HG03460 (cell line): ENCODE measurements around the gene PID1.

Experiments used
- ATAC-seq: cut with Tn5 transposase; IDR thresholded peaks from one replicate; pipeline ENCODE4 v1.9.1; 2021; ENCODE audit not compliant: unreplicated experiment

PID1 gene

DNA sequence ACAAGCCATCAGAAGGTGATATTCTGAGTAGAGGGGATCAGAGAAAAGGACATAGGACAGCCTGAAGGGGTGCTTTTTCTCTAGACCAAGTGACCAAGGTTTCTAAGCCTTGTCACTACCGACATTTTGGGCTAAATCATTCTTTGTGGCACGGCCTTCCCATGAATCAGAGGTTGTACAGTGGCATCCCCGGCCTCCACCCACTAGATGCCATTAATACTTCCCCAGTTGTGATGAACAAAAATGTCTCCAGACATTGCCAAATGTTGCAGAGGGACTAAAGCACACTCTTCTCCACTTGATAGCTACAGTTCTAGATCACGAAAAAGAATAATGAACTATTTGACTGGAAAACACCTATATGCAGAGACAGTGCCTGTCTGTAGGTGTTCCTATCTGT is 143.6 kb downstream of the PID1 start:
- ATAC-seq, result no peak

DNA sequence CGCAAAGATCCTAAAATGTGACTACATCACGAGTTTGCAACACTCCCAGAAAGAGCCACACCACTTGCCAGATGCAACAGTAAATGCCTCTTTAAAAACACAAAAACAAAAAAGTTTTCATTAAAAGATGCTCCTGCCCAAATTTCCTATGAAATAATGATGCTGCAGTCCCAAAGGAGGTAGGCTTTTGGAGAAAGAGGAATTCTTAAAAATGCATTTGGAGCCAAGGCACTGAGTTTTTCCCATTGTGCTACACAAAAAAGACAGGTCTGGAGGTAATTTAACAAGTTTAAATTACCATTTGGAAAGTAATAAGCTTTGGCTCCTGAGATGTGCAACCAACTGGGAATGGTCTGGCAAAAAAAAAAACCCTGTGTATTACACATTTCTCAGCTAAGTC is 145.0 kb downstream of the PID1 start:
- ATAC-seq, result no peak

DNA sequence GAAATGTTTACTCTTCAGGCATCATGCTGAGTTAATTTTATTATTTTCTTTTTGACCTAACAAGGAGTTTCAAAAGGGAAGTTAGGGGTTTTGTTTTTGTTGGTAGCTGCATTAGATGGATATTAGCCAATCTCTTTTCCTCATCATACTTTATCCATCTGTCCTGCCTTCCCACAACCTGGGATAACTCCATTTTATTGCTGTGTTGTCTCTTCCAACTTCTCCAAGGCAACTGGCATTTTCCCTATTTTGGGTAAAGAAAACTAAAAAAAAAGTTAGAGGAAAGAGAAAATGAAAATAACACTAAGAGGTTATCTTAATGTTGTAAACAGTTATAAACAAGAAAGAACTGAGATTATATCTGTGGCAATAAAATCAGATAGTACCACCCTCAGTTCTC is 147.0 kb downstream of the PID1 start:
- no peak for ATAC-seq

DNA sequence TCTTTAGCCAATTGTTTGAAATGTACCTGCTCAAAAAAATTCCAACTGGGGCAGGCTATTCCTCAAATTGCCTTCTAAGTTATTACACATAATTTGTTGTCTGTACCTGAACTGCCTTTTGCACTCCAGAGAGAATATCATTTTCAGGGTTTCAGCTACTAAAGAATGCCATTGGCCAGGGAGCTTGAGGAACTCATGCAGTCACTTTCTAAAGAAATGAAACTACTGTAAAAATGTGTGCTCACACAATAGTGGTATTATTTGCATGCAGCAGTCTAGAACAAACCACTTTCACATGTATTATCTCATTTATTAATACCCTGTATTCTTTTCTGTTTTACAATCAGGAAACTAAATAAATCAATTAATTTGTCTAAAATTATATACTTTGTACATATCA is 152.2 kb downstream of the PID1 start:
- ATAC-seq, result peak; percentile 81

DNA sequence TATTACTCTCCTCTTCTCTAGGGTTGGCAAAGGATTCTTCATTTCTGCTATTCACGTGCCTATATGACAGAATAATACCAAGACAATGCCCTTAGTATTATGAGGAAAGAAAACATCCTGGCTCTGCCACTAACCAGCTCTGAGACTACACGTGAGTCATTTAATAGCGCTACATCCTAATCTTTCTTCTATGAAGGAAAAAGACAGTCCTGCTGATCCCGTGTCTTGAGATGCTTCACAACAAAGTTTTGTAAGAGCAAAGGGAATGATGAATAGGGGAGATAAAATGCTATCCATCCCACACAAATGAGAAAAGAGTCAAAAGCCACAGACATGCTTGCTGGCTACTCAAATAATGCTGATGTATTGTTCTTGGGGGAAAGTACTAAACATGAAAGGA is 152.8 kb downstream of the PID1 start:
- no peak for ATAC-seq

DNA sequence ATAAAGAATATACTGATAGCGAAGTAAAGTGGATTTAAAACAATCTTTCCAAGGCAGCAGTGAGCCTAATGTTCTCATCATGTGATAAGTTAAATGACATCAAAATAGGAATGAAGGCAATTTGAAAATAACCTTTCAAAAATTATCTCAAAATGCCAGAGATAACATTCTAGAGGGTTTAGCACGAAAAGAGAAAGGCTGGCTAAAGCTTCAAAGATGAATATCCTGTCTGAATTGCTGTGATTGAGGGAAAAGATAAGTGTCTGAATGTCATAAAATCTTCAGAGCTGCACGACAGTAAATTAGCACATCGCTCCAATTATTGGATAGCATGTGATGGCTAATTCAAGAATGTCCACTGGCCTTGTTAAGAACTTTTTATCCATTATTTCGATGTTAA is 159.3 kb downstream of the PID1 start:
- no peak for ATAC-seq

DNA sequence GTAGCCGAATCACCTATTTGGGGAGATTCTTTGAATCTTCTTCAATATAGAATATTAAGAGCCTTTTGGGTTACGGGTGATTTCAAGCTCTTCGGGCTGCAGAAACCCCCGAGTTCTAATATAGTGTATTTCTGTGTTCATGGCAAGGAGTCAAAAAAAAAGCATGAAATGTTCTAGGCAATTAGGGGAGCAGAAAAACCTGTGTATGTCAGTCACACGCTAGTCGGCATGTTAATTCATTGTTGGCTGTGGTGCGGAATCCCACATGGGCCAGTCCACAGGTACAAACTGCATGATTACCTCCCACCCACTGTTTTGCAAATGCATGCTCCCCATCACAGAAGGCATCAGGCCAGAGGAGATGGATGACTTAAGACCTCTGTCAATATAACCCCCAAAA is 161.9 kb downstream of the PID1 start:
- ATAC-seq, result no peak

DNA sequence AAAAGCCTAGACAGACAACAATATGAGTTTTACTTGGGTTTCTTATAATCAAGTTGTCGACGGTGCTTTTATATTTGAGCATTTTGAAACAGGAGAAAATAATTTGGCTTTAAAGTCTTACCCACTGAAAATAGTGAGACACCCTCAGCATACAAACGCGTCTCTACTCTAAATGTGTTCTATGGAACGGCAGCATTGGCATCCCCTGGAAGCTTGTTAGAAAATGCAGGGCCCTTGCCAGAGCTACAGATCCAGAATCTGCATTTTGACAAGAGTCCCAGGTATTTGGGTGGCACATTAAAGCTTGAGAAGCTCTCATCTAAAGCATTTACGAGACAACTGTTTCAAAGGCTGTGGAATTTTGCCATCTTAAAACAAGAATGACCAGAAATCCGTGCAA is 163.5 kb downstream of the PID1 start:
- ATAC-seq, result no peak

DNA sequence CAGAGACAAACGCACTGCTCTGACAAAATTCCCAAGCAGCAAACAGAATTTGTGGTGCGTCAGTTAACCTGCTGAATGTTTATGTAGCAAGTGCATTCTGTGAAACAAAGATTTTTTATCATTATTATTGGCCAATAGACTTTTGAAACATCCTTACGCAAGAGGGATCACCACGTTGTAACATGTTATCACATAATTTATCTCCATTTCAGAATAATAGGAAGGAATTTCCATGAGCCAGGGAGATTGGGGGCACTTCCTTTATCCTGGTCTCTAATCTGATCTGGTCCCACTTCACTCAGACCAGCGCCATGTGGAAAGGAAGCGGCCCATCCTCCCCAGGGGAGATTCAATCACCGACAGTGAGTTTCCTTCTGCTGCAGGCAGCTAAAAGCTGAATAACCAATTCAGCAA is 166.1 kb downstream of the PID1 start:
- no peak for ATAC-seq

DNA sequence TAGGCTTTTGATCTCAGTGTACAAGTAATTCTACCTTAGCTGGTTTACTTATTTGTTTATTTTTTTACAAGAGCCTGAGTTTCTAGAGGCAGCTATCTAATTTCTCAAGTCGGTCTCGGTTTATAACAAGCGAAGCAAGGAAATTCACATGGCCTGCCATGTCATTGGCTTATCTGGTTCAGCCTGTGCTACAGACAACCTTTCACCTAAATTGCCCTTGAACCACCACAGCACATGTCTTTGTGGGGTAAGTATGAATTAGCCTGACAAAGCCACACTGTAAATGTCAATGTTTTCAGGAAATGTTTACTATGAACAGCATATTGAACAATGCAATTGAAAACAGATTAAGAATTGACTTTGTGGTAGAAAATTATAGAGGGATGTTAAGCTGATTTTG is 167.1 kb downstream of the PID1 start:
- ATAC-seq, result no peak

DNA sequence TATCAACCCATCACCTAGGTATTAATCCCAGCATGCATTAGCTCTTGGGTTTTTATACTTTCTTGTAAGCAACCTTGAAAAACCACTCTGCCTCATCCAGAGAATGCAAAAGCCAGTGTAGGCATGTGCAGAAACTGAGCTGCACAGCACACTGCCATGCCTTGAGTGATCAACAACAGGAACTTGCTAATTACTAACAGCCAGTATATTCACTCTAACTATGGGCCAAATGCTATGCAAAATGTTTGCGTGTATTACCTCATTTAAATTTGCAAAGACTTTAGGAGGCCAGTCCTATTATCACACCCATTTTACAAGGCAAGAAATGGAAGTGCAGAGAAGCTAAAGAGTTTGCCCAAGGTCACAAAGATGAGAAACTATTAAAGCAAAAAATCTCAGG is 169.8 kb downstream of the PID1 start:
- no peak for ATAC-seq

DNA sequence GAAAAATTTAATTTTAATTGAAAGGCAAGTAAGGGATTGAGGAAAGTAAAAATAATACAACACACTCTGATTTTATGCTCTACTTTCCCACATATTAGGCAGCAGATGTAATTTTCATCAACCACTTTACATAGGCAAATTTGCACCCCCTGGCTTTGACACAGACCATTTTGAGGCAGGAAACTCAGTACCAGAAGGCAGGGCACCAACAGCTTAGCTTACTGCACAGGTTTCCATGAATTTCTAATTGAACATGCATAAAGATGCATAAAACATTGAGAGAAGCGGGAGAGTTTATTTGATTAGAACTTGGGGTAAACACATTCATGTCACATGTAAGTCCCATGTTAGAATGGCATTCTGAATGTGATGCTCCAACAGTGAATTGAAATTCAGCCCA is 171.9 kb downstream of the PID1 start:
- no peak for ATAC-seq

DNA sequence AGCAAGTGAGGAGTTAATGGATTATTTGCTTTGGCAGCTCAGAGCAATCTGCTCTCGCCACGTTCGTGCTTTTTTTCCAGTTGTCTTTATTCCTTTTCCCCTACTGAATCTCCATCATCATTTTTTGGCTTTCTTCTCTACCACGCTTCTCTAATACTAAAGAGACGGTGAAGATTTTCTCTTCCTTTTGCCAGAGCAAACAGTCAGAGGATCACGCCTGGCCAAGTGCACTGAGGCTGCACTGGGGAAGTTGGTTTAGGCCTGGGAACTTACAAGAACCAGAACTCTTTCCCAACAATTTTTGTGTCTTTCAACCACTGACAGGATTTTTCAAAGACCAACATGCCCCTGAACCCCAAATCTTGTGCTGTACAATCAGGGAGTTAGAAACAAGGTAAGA is 172.3 kb downstream of the PID1 start:
- ATAC-seq, result no peak

DNA sequence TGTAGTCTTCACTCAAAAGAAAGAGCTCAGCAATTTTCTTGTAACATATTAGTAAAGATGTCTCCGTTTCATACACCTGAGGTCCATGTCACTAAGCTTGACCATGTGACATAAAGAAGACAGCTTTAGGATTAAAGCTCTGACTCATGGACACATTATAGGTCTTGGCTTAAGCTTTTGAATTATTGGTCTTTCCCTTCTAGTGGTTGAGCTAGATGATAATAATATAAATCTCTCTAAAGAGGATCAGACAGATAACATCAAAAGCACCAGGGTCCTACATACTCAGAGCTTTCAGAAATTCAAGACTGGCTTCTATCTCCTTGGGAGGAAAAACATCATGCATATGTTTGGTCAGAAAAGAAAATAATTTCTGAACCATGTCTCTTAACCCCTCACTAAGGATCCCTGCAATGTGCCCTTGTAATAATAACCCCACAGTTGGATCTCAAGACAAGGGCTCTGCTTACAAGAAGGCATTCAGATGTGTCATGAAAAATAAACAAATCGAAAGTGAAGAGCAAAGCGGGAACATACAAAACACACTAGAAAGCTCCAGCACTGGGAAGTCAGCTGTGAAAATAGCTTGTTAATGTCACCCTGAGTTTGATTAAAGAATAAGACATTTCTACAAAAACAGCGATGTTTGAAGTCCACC is 174.5 kb downstream of the PID1 start:
- ATAC-seq, result no peak

DNA sequence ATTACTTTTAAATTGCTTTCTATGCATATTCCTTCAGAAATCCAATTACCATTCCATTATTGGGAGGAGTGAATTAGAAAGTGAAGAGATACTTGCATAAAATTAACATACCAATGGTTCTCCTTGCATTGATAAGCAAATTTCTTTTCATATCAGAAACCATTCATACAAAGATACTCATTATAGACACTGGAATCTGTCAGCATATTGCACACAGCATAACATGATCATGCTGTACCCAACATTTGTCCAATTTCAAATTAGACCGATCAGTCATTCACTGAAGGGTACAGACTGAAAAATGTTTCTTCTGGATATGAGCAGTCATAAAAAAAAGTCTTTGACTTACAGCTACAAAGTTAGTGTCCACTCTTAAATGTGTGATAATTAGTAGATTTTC is 175.6 kb downstream of the PID1 start:
- no peak for ATAC-seq

DNA sequence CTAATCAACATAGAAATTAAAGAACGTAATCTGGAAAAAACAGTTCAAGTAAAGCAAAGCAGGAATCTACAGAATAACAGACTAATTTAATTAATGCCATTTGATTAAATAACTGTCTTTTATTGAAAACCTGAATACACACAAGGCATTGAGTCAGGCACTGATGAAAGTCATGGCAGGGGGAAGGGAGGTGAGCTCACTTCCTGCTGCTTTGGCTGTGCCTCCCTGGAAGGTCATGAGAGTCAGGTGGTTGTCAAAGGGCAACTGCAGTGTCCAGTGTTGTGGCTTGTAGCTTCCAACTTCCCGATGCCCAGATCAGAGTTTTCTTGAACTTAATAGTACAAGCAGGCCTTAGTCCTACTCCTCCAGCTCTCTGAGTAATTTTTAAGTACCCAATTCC is 180.9 kb downstream of the PID1 start:
- no peak for ATAC-seq

DNA sequence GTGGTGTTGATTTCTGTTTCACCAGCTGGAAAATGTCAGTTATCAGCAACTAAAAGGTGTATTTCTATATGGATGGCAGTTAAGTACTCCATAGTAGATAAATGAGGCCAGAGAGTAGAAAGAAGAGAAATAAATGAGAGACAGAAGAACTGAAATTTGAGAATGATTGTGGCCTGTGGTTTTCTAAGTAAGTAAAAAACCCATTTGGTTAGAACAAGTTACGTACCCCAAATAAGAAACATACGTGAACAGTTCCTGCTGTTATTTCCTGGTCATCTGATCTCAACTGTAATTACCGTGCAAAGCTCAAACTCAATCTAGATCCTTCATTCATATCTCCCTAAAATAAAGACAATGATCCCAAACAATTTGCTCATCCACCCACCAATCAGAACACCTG is 181.3 kb downstream of the PID1 start:
- no peak for ATAC-seq

DNA sequence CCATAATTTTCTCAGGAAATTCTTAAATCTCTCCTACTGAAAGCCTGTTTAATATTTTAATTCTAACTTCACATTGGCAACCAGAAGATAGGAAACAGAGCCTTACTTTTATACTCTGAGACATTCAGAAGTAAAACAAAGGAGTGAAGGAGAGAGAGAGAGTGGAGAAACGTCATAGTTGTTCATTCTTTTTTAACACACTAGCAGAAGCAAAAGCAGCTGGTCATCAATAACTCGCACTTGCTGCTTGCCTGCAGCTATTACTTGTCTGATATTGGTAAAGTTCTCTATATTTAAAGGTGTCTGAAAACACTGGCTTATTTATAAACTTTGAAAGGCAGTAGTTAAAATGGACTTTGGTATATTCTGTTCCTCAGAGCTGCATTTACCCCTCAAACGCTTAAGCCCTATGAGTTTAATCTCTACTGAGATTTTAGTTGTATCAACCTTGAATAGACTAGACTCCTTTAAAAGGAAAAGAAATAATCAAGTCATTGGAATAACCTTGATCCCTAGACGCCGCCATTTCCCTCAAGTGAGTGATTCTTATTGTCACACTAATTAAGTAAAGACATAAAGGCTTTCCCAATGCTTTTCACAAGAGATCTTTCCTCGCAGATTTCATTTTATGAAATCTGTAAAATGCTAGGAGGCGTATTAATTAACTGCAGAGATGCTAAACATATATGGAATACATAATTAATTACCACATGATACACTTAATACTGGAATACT is 182.0 kb downstream of the PID1 start:
- no peak for ATAC-seq

DNA sequence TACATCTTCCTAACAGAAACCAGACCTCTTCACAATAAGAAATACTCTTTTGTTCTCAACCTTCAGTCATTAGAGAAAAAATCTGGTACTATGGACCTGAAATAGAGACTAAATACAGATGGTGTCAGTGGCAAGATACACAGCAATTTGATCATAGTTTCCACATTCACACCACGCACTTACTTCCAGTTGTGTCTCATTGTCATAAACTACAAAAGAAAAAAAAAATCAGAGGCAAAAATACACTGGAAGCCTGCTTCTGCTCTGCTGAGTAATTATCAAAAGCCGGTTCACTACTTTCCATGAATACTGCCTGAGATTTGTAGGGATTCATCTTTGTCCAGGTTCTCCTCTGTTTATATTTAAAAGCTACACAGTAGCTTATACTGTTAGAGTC is 182.6 kb downstream of the PID1 start:
- ATAC-seq, result no peak

DNA sequence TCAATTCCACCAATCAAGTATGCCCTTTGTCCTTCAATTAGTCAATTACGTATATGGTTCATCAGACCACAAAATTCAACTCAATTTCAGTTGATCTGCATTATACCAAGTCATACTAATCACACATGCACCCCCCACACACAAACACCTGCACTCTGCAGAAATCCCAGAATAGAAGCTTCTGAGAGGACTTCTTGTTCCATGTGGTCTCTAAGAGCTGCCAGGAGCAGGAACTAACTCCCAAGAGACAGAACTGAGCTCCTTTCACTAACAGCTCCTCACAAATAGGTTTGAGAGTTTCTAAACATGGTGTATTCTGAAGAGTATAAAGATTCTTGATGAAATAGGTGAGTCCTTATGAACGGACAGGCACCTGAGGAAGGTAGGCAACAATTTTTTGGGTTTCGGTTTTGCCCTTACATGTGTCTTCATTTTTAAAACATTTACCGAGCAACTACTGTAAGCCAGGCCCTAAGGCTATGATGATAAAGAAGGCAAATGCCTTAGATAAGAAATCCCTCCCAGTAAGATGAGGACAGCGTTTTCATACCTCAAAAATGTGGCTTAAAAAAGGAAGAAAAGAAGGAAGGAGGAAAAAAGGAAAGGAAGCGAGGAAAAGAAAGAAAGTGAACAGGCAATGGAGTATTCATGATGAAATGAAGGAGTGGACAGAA is 183.1 kb downstream of the PID1 start:
- ATAC-seq, result no peak

DNA sequence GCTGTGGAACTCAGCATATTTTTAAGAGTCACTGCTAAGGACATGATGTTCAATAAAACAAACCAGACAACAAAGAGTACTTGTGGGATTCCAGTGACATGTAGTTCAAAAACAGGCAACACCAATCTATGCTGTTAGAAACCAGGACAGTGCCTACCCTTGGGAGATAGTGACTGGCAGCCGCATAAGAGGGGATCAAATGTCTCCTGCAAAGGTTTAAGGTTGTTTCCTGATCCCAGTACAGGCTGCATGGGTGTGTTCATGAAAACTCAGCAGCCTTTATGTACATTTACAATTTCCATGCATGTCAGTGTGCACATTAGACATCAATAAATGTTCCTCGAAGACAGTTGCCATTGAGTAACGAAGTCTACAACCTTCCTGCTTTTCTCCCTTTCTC is 183.8 kb downstream of the PID1 start:
- ATAC-seq, result no peak

DNA sequence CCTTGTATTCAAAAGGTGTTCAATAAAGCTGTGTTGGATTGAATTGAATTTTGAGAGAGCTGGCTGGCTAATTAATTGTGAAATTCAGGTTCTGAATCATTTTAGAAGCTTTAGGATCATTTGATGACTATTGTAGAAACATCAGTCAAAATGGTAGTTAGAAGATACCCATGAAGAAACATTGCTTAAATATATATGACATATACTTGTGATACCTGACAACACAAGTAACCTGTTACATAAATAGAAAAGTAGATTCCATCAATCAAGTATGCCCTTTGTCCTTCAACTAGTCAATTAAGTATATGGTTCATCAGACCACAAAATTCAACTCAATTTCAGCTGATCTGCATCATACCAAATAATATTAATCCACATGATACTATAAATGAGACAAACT is 185.6 kb downstream of the PID1 start:
- no peak for ATAC-seq
